H1 (cell line): Measurements from ENCODE around the gene NOL4L. TPM values are rescaled to one million over a fixed set of nuclear protein-coding genes. Genes with fewer than 3 reads are reported as not detected.

ENCODE experiments used
- BCL11A ChIP-seq, 2 experiments: IDR thresholded peaks; one replicate each; pipeline ENCODE4 v1.6.1; 2011; ENCODE audit warnings: low read depth in 2 of 2, low read length in 2 of 2, mild to moderate bottlenecking in 2 of 2
- CHD7 ChIP-seq: fragments of 300-600 bp; sonication (generic); IDR thresholded peaks from 2 replicates; pipeline ENCODE4 v1.7.1; 2012; ENCODE audit warnings: low read length, moderate library complexity, mild to moderate bottlenecking, inconsistent platforms; ENCODE audit not compliant: insufficient replicate concordance
- EZH2 ChIP-seq: fragments of 200-600 bp; sonication (generic); IDR thresholded peaks from 2 replicates; pipeline ENCODE4 v1.7.1; 2012; ENCODE audit warnings: low read depth, mild to moderate bottlenecking, moderate library complexity, low read length, inconsistent platforms; ENCODE audit not compliant: severe bottlenecking
- MAX ChIP-seq: IDR thresholded peaks from 2 replicates; pipeline ENCODE4 v1.6.1; 2012; ENCODE audit warnings: inconsistent platforms
- NANOG ChIP-seq: IDR thresholded peaks from 2 replicates; pipeline ENCODE4 v1.6.1; 2011; ENCODE audit warnings: low read length, low read depth, mild to moderate bottlenecking, inconsistent platforms; ENCODE audit not compliant: insufficient read depth, poor library complexity, severe bottlenecking
- NRF1 ChIP-seq: IDR thresholded peaks from 2 replicates; pipeline ENCODE4 v1.6.1; 2011; ENCODE audit warnings: mild to moderate bottlenecking, low read depth, low read length, improper control_type of control experiment
- POU5F1 ChIP-seq: IDR thresholded peaks from 2 replicates; pipeline ENCODE4 v1.6.1; 2011; ENCODE audit warnings: low read depth, mild to moderate bottlenecking, low read length, moderate library complexity
- RBBP5 ChIP-seq: IDR thresholded peaks from 2 replicates; pipeline ENCODE4 v1.7.1; 2012; ENCODE audit warnings: low read depth, mild to moderate bottlenecking, inconsistent platforms, low read length, moderate library complexity, borderline replicate concordance
- RXRA ChIP-seq: IDR thresholded peaks from 2 replicates; pipeline ENCODE4 v1.6.1; 2011; ENCODE audit warnings: low read depth, mild to moderate bottlenecking, low read length, moderate library complexity; ENCODE audit not compliant: insufficient read depth
- SP4 ChIP-seq: IDR thresholded peaks from 2 replicates; pipeline ENCODE4 v1.6.1; 2012; ENCODE audit warnings: low read length, inconsistent platforms
- TEAD4 ChIP-seq: IDR thresholded peaks from 2 replicates; pipeline ENCODE4 v1.6.1; 2012; ENCODE audit warnings: low read depth, low read length, inconsistent platforms, mixed read lengths
- ZNF274 ChIP-seq: IDR thresholded peaks from 2 replicates; pipeline ENCODE4 v1.7.0; 2012; ENCODE audit warnings: low read length, borderline replicate concordance; ENCODE audit errors: extremely low read depth
- polyA plus RNA-seq, 7 experiments: library from polyadenylated mRNA; depleted of rRNA in 3 of 7; stranded (reverse) in 5 of 7; unstranded in 2 of 7; fragments of >200 nt in 5 of 7; fragments of 200-250 nt in 2 of 7; gene quantifications; 1 replicate in 5 of 7; 2 replicates in 1 of 7; 4 replicates in 1 of 7; pipeline versions ENCODE4 v1.2.1 to v1.2.3, GENCODE V29; 2011 to 2013; ENCODE audit warnings: missing spikeins in 2 of 7, mixed read lengths in 2 of 7
- total RNA-seq: library from RNA; stranded (reverse); fragmentation: NEBNext Ultra II Directional; extraction: Animal tissue kit (Norgen Biotek cat#: 25700); gene quantifications from 2 replicates; pipeline ENCODE4 v1.2.1, GENCODE V29; 2021

The NOL4L gene
- total and polyA plus RNA-seq, 2 of the 8 experiments (the other 6 are each of a cell fraction or from before 2014, with no cell fraction given), result 15.3 to 23.7 TPM

- TF ChIP-seq CHD7, result no peak
- TF ChIP-seq NANOG, result no peak
- TF ChIP-seq MAX, result no peak
- no peak for TF ChIP-seq NRF1
- no peak for TF ChIP-seq SP4
- TF ChIP-seq RBBP5, result no peak
- TF ChIP-seq RXRA, result no peak
- TF ChIP-seq POU5F1, result no peak
- no peak for TF ChIP-seq BCL11A (IDR thresholded peaks at IDR 0.05; ENCODE audit: low read depth in 2 of 2, low read length in 2 of 2)
- no peak for TF ChIP-seq EZH2
- no peak for TF ChIP-seq TEAD4
- no peak for TF ChIP-seq ZNF274
Observed at GRCh38 chr20:32526125-32526524, 59.0 kb downstream of the NOL4L start (continued).
